ENCODE data around the gene GBP1.

DNA sequence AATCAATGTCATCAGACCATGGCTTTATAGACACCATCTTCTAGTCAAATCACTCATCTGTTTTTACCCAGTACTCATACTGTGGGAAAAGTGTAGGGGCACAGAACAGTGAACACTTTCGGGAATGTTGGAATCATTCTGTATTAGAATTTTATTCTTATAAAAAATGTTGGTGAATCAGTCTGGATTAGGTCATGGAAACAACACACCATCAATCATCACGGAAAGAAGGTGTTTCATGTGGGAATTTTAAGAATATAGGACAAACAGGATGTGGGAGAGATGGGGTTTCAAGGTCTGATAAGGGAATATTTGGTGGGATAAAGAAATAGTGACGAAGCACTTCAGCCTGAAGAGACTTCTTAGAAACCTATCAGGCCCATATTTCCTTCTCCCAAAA lies 17.3 kb downstream of the GBP1 start:
- TF ChIP-seq, protein P1, sequence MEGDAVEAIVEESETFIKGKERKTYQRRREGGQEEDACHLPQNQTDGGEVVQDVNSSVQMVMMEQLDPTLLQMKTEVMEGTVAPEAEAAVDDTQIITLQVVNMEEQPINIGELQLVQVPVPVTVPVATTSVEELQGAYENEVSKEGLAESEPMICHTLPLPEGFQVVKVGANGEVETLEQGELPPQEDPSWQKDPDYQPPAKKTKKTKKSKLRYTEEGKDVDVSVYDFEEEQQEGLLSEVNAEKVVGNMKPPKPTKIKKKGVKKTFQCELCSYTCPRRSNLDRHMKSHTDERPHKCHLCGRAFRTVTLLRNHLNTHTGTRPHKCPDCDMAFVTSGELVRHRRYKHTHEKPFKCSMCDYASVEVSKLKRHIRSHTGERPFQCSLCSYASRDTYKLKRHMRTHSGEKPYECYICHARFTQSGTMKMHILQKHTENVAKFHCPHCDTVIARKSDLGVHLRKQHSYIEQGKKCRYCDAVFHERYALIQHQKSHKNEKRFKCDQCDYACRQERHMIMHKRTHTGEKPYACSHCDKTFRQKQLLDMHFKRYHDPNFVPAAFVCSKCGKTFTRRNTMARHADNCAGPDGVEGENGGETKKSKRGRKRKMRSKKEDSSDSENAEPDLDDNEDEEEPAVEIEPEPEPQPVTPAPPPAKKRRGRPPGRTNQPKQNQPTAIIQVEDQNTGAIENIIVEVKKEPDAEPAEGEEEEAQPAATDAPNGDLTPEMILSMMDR (IDR thresholded peaks at IDR 0.05): no peak
- TF ChIP-seq POLR2A (IDR thresholded peaks at IDR 0.05): no peak
- TF ChIP-seq POLR2AphosphoS5 (IDR thresholded peaks at IDR 0.05; ENCODE audit: insufficient read depth in 1 of 2, low read depth in 1 of 2): no peak
